Mesendoderm (in vitro differentiated cells): ENCODE data around the gene EEF1A1.
"Not testable (repeated sequence)": the region's sequence is repeated elsewhere in the genome, so short reads cannot be mapped to it uniquely, and the experiment has no call there.

Experiments
- DNase-seq: peaks from one replicate; pipeline ENCODE4 v3.0.0; 2013
- H2AK5ac ChIP-seq: 2 replicates; pipeline ENCODE4 v1.6.1; 2013; ENCODE audit warnings: low read length, inconsistent platforms
- H2BK120ac ChIP-seq: 2 replicates; pipeline ENCODE4 v1.6.1; 2013; ENCODE audit warnings: low read depth, mild to moderate bottlenecking, low read length, moderate library complexity, mixed read lengths
- H2BK15ac ChIP-seq: replicated peaks from 2 replicates; pipeline ENCODE4 v1.6.1; 2013; ENCODE audit warnings: low read depth, mild to moderate bottlenecking, moderate library complexity
- H2BK5ac ChIP-seq: 2 replicates; pipeline ENCODE4 v1.6.1; 2013; ENCODE audit warnings: low read length, inconsistent platforms
- H3K18ac ChIP-seq: 2 replicates; pipeline ENCODE4 v1.6.1; 2013; ENCODE audit warnings: mild to moderate bottlenecking, low read length, mixed read lengths
- H3K23ac ChIP-seq: one replicate; pipeline ENCODE4 v1.6.1; 2013; ENCODE audit warnings: low read length
- H3K27ac ChIP-seq: 2 replicates; pipeline ENCODE4 v1.5.1; 2013; ENCODE audit warnings: low read depth, mild to moderate bottlenecking, inconsistent platforms, low read length, moderate library complexity
- H3K27me3 ChIP-seq: 2 replicates; pipeline ENCODE4 v1.6.1; 2013; ENCODE audit warnings: low read length, control low read depth, mild to moderate bottlenecking, inconsistent platforms; ENCODE audit not compliant: insufficient read depth, poor library complexity
- H3K36me3 ChIP-seq: 2 replicates; pipeline ENCODE4 v1.6.1; 2013; ENCODE audit warnings: low read length, inconsistent platforms; ENCODE audit not compliant: control insufficient read depth, insufficient read depth
- H3K4ac ChIP-seq: one replicate; pipeline ENCODE4 v1.6.1; 2013; ENCODE audit warnings: low read depth, mild to moderate bottlenecking, low read length, moderate library complexity
- H3K4me1 ChIP-seq: 2 replicates; pipeline ENCODE4 v1.6.1; 2013; ENCODE audit warnings: low read depth, low read length, inconsistent platforms; ENCODE audit not compliant: control insufficient read depth
- H3K4me2 ChIP-seq: 2 replicates; pipeline ENCODE4 v1.6.1; 2013; ENCODE audit warnings: low read length
- H3K4me3 ChIP-seq: 2 replicates; pipeline ENCODE4 v1.5.1; 2013; ENCODE audit warnings: mild to moderate bottlenecking, low read length
- H3K56ac ChIP-seq: one replicate; pipeline ENCODE4 v1.6.1; 2013; ENCODE audit warnings: low read length
- H3K79me1 ChIP-seq: 2 replicates; pipeline ENCODE4 v1.6.1; 2013; ENCODE audit warnings: low read length, inconsistent platforms
- H3K79me2 ChIP-seq: 2 replicates; pipeline ENCODE4 v1.6.1; 2013; ENCODE audit warnings: mild to moderate bottlenecking, low read length; ENCODE audit not compliant: control insufficient read depth, insufficient read depth
- H3K9ac ChIP-seq: 2 replicates; pipeline ENCODE4 v1.6.1; 2013; ENCODE audit warnings: low read length, inconsistent platforms
- H4K5ac ChIP-seq: one replicate; pipeline ENCODE4 v1.6.1; 2013; ENCODE audit warnings: low read length
- H4K8ac ChIP-seq: one replicate; pipeline ENCODE4 v1.6.1; 2013; ENCODE audit warnings: low read depth, mild to moderate bottlenecking, control low read depth, low read length, moderate library complexity
- WGBS: extraction: QIAGEN DNeasy Blood & Tissue Kit; methylation state at CpG from one replicate; pipeline ENCODE4 v1.1.7; 2013; ENCODE audit warnings: low lambda C conversion rate, missing lambda C conversion rate; ENCODE audit not compliant: insufficient coverage; ENCODE audit errors: extremely low coverage; 5-methylcytosine and 5-hydroxymethylcytosine counted together

EEF1A1 gene

GRCh38 chr6:73519926-73520687, 725 bp downstream of the EEF1A1 start:
- Histone ChIP-seq H3K9ac (peak overlapping the region; percentile 96), H3K4ac (peak overlapping the region; percentile 74), H3K36me3 (peaks cover 15% of the 10 kb centered on the region), H3K4me1 (peaks cover 2% of the 10 kb centered on the region), H3K79me1 (peaks cover 2% of the 10 kb centered on the region), H3K27me3 (no peaks in the 10 kb centered on the region), H3K79me2 (peaks cover 24% of the 10 kb centered on the region), H2BK5ac (peak overlapping the region; percentile 72), H2AK5ac (no peak overlapping the region), H3K4me3 (peak overlapping the region; percentile 95), H2BK15ac (no peak overlapping the region), H3K27ac (peak overlapping the region; percentile 98), H3K56ac (peak overlapping the region; percentile 100), H3K4me2 (peak overlapping the region; percentile 18), H3K23ac (peak overlapping the region; percentile 81), H4K5ac (no peak overlapping the region), H3K18ac (peak overlapping the region; percentile 97), H4K8ac (peak overlapping the region; percentile 59), H2BK120ac (peak overlapping the region; percentile 50)
- no CpG with 5 or more reads among the region's 56 CpGs for WGBS
- peak; percentile 87 for DNase-seq

GRCh38 chr6:73518982-73519881, 1.6 kb downstream of the EEF1A1 start:
- not testable (repeated sequence) for H3K79me1 ChIP-seq, H4K5ac ChIP-seq, H3K4me1 ChIP-seq, H4K8ac ChIP-seq, H3K23ac ChIP-seq, H2BK15ac ChIP-seq, H2AK5ac ChIP-seq, H3K27me3 ChIP-seq, H2BK120ac ChIP-seq, H2BK5ac ChIP-seq, H3K4ac ChIP-seq
- no CpG with 5 or more reads among the region's 8 CpGs for WGBS
- peak overlapping the region; percentile 98 for H3K27ac ChIP-seq
- H3K4me2 ChIP-seq, result peak overlapping the region; percentile 73
- H3K36me3 ChIP-seq, result peaks cover 15% of the 10 kb centered on the region
- H3K9ac ChIP-seq, result peak overlapping the region; percentile 96
- peak overlapping the region; percentile 86 for H3K56ac ChIP-seq
- H3K79me2 ChIP-seq, result peaks cover 24% of the 10 kb centered on the region
- peak overlapping the region; percentile 95 for H3K4me3 ChIP-seq
- peak overlapping the region; percentile 97 for H3K18ac ChIP-seq
- DNase-seq, result peak; percentile 25

- H2BK15ac ChIP-seq, H3K23ac ChIP-seq, H4K8ac ChIP-seq, DNase-seq, H4K5ac ChIP-seq, H3K79me1 ChIP-seq, H3K27ac ChIP-seq, H2BK5ac ChIP-seq, H3K4me1 ChIP-seq, H2BK120ac ChIP-seq, H2AK5ac ChIP-seq, H3K18ac ChIP-seq, H3K4ac ChIP-seq, H3K27me3 ChIP-seq: not testable (repeated sequence)
- Histone ChIP-seq H3K36me3 (peaks cover 15% of the 10 kb centered on the region), H3K56ac (peak overlapping the region; percentile 86), H3K4me2 (peak overlapping the region; percentile 73), H3K9ac (peak overlapping the region; percentile 87), H3K4me3 (peak overlapping the region; percentile 65), H3K79me2 (peaks cover 24% of the 10 kb centered on the region)
- no CpG with 5 or more reads among the region's 19 CpGs for whole genome bisulfite sequencing
Measured at GRCh38 chr6:73518100-73518981, 2.5 kb downstream of the EEF1A1 start.

DNA sequence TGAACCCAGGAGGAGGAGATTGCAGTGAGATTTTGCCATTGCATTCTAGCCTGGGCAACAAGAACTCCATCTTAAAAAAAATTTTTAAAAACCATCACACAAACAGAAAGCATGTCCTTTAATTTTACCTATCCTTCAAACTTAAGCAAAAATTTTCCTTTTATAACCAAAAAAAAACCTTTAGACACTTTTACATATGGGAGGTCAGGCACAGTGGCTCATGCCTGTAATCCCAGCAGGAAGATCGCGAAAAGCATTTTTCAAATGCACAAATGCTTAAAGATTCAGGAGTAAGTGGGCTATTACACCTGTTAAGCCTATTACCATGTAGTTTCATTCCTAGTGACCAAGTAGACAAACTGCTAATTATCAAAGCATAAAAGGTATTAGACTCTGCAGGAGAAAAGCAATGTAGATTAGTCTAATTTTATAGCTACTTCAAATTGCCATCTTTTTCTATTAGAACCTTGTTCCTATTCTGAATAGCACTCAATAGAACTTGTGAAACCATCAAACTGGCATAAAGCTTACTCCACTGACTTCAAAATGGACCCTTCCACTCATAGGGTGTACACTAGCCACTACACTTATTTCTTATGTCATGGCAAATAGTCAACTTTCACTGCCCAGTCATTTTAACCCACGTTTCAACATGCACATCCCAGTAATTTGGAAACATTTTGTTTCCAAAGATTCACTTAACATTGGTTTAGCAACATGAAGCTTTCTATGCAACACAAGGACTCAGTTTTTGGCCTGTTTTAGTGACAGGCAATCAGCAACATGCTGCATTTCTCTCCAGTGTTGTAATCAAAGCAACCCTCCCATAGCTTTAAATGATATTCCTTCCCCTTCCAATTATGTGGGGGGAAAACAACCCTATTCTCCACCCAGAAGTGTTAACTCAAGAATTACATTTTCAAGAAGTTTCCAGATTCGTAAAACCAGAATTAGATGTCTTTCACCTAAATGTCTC, 4.0 kb downstream of the EEF1A1 start:
- Histone ChIP-seq H2BK120ac (no peak overlapping the region), H3K4me3 (peak overlapping the region; percentile 18), H3K18ac (no peak overlapping the region), H3K56ac (peak overlapping the region; percentile 50), H3K4me1 (no peaks in the 10 kb centered on the region), H3K23ac (no peak overlapping the region), H3K79me2 (peaks cover 24% of the 10 kb centered on the region), H3K79me1 (peaks cover 2% of the 10 kb centered on the region), H3K36me3 (peaks cover 15% of the 10 kb centered on the region), H3K27ac (peak overlapping the region; percentile 8), H4K5ac (no peak overlapping the region), H2AK5ac (no peak overlapping the region), H3K4ac (no peak overlapping the region), H3K4me2 (peak overlapping the region; percentile 17), H2BK15ac (no peak overlapping the region), H2BK5ac (no peak overlapping the region), H3K27me3 (no peaks in the 10 kb centered on the region), H4K8ac (no peak overlapping the region), H3K9ac (peak overlapping the region; percentile 59)
- WGBS, result no CpG with 5 or more reads among the region's 4 CpGs
- peak; percentile 25 for DNase-seq
